Measurements from ENCODE around the gene SLC35E2B.
"Not testable (repeated sequence)": the region's sequence is repeated elsewhere in the genome, so short reads cannot be mapped to it uniquely, and the experiment has no call there.

SLC35E2B gene

DNA sequence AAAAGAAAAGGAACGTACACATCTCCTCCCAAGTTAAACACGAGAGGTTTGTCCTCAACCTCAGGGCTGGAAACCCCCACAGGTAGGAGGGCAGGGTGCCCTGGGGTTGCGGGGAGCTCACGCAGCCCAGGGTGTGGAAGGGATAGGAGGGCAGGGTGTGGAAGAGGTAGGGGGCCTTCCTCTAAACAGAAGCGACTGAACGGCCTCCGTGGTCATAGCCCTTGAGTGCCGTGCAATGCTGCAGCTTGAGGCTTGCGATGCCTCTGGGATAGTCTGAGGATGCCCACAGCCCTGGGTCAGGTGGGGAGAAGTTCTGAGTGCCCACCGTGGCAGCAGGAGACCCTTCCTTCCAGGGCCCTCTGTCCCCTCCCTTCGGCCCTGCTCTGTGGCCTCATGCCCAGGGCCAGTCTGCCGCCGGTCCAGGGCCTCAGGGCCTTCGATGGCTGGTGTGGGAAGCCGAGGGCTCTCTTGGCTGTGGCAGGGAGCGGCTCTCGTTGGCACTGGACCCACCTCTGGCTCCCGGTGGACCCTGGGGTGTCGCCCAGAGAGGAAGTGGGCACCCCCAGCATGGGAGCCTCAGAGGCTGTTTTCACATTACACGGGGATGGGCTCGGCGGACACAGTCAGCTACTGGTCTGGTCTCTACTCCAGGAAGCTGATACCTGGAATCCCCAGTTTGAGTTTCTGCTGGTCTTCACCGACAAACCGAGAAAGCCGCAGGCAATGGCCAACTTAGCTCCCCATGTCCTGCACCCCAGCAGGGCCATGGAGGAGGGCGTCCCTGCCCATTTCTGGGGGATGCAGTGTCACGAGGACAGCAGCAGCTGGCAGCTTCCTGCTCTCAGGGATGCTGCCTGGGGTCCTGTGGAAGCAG is 27.4 kb downstream of the SLC35E2B start:
- TF ChIP-seq, protein P1, sequence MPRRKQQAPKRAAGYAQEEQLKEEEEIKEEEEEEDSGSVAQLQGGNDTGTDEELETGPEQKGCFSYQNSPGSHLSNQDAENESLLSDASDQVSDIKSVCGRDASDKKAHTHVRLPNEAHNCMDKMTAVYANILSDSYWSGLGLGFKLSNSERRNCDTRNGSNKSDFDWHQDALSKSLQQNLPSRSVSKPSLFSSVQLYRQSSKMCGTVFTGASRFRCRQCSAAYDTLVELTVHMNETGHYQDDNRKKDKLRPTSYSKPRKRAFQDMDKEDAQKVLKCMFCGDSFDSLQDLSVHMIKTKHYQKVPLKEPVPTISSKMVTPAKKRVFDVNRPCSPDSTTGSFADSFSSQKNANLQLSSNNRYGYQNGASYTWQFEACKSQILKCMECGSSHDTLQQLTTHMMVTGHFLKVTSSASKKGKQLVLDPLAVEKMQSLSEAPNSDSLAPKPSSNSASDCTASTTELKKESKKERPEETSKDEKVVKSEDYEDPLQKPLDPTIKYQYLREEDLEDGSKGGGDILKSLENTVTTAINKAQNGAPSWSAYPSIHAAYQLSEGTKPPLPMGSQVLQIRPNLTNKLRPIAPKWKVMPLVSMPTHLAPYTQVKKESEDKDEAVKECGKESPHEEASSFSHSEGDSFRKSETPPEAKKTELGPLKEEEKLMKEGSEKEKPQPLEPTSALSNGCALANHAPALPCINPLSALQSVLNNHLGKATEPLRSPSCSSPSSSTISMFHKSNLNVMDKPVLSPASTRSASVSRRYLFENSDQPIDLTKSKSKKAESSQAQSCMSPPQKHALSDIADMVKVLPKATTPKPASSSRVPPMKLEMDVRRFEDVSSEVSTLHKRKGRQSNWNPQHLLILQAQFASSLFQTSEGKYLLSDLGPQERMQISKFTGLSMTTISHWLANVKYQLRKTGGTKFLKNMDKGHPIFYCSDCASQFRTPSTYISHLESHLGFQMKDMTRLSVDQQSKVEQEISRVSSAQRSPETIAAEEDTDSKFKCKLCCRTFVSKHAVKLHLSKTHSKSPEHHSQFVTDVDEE (CRISPR knock-in tag; IDR thresholded peaks at IDR 0.05): no peak
- no peak for TF ChIP-seq OSR1 (CRISPR knock-in tag; IDR thresholded peaks at IDR 0.05)
- TF ChIP-seq, protein P2, sequence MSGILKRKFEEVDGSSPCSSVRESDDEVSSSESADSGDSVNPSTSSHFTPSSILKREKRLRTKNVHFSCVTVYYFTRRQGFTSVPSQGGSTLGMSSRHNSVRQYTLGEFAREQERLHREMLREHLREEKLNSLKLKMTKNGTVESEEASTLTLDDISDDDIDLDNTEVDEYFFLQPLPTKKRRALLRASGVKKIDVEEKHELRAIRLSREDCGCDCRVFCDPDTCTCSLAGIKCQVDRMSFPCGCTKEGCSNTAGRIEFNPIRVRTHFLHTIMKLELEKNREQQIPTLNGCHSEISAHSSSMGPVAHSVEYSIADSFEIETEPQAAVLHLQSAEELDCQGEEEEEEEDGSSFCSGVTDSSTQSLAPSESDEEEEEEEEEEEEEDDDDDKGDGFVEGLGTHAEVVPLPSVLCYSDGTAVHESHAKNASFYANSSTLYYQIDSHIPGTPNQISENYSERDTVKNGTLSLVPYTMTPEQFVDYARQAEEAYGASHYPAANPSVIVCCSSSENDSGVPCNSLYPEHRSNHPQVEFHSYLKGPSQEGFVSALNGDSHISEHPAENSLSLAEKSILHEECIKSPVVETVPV (CRISPR knock-in tag; IDR thresholded peaks at IDR 0.05): no peak
- TF ChIP-seq ARNTL (CRISPR knock-in tag; IDR thresholded peaks at IDR 0.05; ENCODE audit: borderline replicate concordance, low read depth): no peak
- TF ChIP-seq TOX (CRISPR knock-in tag; IDR thresholded peaks at IDR 0.05; ENCODE audit: borderline replicate concordance): no peak
- no peak for ATAC-seq

DNA sequence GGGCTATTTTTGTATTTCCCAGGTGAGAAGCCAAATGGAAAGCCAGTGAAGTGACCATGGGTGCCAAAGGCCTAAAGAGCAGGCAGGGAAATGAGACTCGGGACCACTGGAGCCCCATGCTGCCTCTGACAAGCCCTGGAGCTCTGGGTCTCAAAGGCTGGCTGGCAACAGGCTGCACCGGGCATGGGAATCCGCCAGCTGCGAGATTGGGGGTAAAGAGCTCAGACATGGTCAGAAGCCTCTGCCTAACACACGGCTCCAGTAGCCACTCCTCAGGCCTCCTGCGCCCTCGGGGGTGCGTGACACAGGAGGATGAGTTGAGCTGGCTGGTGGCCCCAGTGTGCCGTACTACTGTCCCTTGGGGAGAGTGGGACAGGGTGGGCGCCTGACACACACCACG is 28.3 kb downstream of the SLC35E2B start:
- not testable (repeated sequence) for ATAC-seq

DNA sequence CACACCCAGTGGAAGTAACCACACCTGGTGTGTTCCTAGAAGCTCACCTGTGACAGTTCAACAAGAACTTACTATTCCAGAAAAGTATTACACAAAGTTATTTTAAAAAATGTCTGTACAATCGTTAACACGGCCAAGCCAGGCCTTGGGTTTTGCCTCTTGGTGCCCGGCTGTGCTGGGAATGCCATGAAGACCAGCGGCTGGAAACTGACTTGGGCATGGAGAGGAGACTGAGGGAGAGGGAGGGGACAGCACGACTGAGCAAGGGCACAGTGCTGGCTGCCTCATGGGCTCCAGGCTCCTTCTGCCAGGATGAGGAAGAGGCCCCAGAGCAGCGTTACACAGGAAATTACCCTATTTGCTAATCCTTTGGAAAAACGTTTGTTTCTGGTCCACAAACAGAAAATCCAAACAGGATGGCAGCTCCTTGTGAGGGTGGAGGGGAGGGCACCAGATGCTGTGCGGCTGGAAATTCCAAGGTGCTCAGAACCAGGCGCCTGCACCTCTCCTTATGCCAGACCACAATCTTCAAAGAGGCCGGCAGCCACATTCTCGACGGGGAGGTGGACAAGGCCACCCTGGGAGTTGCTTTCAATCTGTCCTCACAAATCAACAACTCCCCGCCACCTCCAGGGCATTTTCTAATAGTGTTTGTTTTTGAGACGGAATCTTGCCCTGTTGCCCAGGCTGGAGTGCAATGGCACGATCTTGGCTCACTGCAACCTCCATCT is 29.6 kb downstream of the SLC35E2B start:
- not testable (repeated sequence) for ATAC-seq

DNA sequence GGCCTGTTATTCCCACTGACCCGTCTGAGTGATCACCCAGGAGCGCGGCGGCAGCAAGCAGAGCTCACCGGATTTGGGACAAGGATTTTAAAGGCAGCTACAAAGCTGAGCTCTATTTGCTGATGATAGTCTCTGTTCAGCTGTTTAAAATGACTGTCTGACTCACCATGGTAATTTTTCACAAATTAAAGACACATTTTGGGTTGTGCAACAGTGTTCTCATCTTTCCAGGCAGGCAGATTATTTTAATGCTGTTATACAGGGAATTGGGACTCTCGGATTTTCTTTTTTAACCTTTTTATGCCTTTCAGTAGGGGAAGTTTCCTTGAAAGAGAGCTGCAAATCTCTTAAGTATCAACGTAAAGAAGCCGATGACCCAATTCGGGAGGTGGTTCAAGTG is 30.2 kb downstream of the SLC35E2B start:
- ATAC-seq: peak; percentile 28

DNA sequence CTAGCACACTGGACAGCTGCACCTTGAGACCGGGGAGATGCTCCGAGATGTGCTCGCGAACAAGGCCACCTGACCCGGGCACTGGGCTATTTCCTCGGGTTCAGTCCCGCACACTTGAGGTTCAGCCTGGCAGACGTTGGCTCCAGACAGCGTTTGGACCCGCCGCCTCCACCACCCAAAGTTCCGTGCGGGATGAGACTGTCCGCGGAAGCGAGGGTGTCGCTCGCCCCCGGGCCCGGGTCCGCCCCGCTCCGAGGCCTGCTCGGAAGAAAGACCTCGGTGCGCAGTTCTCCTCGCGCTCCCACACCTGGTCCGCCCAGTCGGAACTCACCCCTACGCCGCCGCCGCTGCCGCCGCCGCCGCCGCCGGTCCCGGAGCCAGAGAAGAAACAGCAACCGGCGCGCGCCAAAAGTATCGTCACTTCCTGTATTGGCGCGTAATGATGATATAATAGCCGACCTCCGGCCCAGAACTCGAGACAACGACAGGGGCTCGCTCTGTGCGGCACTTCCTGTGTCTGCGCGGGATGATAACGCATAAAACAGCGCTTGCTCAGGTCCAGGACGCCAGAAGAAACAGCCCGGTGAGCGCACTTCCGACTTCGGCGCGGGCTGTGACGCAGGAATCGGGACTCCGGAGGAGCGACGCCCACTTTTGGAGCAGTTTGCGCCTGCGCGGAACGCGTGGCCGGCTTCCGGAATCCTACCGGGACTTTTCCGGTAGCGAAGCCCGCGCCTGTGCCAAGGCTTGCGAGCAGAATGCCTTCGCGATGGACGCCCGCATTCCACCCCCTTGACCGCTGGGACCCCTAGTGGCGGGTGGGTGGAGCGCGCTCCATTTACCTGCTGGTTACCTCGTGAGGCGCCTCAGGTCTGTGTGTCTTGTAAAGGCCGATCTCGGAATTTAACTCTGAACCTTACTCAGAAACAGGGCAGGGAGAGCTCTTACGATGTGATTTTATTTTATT is 33.7 kb downstream of the SLC35E2B start, which contains the start of gene CDK11B:
Gene CDK11B (minus strand): TSS at position 422 of the 967 bp plus-strand sequence. CDS start 1,519 bp downstream, outside the sequence.
- ATAC-seq: peak; percentile 84

DNA sequence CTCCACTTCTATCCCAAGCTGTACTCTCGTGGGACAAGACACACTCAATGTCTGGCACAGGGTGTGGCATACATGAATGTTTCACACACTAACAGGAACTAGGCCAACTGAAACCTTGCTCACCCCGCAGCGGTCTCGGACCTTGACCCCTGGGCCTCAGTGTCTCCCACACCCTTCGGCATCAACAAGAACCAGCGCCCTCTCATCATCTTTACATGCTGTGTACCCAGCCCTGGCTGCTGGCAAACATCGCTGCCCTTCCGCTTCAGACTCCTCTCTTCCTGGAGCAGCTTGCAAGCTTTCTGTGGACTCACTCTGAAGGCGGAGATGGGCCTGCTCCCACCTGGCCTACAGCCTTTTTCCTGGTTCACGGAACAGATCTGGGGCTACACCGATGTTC is 44.3 kb downstream of the SLC35E2B start:
- ATAC-seq: not testable (repeated sequence)

DNA sequence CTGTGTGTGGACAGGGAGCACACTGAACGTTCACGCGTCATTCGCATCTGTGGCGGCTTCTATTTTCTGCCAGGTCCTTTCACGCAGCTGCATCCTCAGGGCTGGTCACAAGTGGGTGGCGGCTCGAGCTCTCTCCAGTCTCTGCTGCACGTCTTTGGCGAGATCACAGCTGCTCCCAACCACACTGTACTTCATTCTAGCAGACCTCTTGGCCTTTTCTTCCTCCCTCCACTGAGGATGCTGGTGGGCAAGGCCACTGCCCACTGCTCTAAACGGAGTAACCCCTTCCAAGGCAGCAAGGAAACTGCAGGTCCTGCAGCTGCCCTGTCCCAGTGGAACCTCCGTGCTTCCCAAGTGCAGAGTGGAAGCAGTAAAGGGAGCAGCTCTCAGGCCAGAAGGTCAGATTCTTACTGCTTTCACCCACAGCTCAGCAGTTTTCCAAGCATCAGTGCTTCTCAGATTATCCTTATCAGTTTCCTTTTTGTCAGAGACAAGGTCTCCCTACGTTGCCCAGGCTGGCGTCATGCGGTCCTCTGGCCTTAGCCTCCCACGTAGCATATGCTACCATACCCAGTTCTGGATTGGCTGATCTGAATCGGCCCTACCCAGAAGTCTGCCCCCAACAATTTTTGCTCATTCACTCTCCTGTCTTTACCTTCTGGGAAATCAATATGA is 44.9 kb downstream of the SLC35E2B start:
- ATAC-seq: not testable (repeated sequence)

DNA sequence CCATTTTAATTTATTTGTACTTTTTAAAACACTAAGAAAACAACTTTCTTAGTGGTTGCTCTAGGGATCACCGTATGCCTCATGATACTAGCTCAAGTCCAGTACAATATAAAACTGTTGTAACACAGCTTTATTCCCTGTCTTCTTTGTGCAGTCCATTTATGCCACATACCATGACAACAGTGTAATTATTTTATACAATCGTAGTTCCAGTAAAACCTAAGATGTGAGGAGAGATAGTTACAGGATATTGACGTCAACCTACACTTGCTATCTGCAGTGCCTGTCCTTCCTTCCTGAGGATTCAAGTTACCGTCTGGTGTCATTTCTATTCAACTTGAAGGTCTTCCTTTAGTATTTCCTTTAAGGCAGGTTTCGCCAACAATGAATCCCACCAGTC is 46.3 kb downstream of the SLC35E2B start:
- ATAC-seq: not testable (repeated sequence)

DNA sequence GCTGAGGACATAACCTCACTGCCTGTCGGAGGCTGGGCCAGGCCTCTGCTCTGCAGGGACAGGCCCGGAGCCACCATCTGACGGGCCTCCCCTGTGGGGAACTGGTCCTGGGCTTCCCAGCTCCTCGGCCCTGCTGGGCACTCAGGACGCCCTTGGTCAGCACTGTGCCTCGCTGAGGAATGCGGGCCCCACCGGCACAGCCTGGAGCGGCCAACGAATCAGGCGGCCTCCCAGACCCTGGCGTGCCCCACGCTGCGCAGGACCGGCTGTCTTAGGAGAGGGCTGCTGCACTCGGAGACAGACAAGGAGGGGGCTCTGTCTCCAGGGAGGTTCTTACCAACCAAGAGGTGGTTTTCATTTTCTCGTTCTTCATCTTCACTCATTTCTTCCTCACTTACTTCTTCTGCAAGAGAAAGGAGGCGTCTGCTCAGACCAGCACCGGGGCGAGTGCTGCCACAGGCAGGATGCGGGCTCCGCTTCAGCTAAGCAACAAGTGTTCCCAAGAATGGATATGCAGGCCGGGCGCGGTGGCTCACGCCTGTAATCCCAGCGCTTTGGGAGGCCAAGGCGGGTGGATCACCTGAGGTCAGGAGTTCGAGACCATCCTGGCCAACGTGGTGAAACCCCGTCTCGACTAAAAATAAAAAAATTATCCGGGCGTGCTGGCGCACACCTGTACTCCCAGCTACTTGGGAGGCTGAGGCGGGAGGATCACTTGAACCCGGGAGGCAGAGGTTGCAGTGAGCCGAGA is 51.7 kb downstream of the SLC35E2B start:
- not testable (repeated sequence) for ATAC-seq

DNA sequence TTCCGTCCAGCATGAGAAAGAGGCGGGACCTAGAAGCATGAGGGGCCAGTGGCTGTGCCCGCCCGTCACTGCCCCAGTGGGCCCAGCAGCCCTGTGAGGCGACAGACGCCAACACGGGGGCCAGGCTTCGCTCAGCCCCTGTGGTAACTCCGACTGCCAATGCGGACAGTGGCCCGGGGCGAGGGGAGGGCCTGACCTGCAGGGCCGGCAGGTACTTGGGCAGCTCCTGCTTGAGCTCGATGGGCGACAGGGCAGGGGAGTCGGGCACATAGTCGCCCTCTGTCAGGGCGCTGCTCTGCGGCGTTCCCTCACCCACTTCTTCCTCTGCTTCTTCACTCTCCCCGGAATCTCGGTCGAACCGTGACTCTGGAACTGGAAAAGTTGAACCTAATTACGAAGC is 52.5 kb downstream of the SLC35E2B start:
- not testable (repeated sequence) for ATAC-seq

DNA sequence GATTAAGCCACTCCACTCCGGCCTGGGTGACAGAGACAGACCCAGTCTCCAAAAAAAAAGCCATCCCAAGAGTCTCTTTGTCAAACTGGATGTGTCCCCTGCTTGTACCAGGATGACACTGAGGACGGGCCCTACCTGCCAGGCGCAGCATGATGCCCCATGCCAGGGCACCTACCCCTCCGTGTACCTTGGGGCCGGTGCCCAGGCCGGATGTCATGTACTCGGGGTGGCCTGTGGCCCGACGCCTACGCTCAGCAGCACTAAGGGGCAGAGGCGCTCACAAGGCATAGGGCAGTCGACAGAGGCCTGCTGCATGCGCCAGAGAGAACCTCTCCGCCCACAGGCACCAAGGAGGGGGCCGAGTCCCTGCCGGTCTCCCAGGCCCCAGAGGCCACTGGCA is 53.2 kb downstream of the SLC35E2B start:
- not testable (repeated sequence) for ATAC-seq

DNA sequence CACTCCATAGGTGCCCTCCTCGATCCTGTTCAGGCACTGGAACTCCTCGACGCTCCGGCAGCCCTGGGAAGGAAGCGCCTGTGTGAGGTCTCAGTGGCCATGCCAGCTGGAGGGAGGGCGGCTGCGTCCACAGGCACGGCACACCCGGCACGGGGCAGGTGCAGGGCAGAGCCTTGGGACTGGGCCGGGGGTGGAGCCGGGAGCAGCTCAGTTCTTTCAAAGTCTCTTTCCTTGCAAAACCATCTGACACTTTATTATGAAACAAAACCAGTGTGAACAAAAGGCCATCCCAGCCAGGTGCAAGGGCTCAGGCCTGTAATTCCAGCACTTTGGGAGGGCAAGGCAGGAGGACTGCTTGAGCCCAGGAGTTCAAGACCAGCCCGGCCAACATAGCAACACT is 54.1 kb downstream of the SLC35E2B start:
- ATAC-seq: not testable (repeated sequence)

DNA sequence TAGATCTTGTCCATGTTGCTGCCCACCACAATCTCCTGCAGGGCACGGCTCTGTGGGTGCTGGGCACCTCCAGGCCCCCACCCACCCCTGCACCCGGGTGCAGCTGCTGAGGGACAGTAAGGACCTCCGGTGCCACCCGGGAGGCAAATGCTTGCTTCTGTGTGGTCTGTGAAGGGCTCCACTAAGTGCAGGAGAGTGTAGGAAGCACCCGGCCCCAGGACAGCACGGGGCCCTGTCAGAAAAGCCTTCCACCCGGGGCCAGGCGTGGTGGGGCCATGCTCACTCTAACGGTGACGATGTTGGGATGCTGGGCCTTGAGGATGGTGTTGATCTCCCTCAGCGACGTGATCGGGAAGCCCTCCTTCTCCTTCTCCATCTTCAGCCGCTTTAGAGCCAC is 55.1 kb downstream of the SLC35E2B start:
- not testable (repeated sequence) for ATAC-seq

DNA sequence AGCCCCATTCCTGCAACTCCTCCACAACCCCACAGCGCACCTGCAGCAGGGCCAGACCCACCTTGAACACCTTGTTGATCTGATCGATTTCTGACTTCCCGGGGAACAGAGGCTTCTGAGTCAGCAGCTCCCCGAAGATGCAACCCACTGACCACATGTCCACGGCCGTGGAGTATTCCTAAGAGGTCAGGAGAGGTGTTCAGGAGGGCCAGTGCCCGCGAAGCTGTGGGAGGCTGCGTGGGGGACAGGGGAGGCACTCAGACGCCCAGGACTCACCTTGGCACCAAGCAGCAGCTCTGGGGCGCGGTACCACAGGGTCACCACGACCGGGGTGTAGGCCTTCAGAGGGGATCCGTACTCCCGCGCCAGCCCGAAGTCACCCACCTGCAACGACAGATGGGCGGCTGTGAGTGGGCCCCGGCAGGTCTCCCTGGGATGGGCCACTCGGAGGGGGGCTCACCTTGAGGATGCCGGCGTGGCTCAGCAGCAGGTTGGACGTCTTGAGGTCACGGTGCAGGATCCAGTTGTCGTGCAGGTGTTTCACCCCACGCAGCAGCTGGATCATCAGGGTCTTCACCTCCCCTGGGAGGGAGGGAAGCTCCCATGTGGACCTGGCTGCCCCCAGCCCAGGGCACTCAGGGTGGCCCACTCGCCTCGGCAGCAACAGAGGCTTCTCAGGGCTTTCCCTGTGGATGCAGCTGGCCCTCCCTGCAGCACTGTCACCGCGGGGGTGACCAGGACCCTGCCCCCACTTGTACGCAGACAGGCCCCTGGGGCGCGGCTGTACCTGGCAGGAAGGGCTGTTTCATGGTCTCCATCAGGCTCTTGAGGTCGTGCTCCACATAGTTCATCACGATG is 55.7 kb downstream of the SLC35E2B start:
- ATAC-seq: not testable (repeated sequence)

Data from SK-N-SH treated with all-trans-retinoic acid at 6 μM for 48 hours (cell line).